ENCODE results near the gene TMEM163. TPM values are rescaled to one million over a fixed set of nuclear protein-coding genes. Genes with fewer than 3 reads are reported as not detected.

The TMEM163 gene
- total RNA-seq, 6 experiments from 2014 or later, result not detected

- H3K4me3 Mint-ChIP-seq, result no peak overlapping the region
- H3K36me3 Mint-ChIP-seq (ENCODE audit: low read depth), result peaks cover 5% of the 10 kb centered on the region; the same call in 1 of the 2 replicates
- DNase-seq, result no peak
Observed at GRCh38 chr2:134468776-134469175, 250.0 kb downstream of the TMEM163 start.

GRCh38 chr2:134468164-134468563 is 250.6 kb downstream of the TMEM163 start:
- H3K36me3 Mint-ChIP-seq (ENCODE audit: low read depth), result peaks cover 5% of the 10 kb centered on the region; the same call in 1 of the 2 replicates
- no peaks in the 10 kb centered on the region for H3K4me1 Mint-ChIP-seq (ENCODE audit: low read depth)
- TF ChIP-seq CTCF (IDR thresholded peaks at IDR 0.05), result no peak
- no peak for DNase-seq
- H3K9me3 Mint-ChIP-seq, result peaks cover 5% of the 10 kb centered on the region; the same call in 1 of the 2 replicates
- peaks cover 32% of the 10 kb centered on the region for H3K27me3 Mint-ChIP-seq (ENCODE audit: insufficient read depth)
- H3K27ac Mint-ChIP-seq, result no peak overlapping the region
- H3K4me3 Mint-ChIP-seq, result no peak overlapping the region

More at GRCh38 chr2:134468776-134469175, 250.0 kb downstream of the TMEM163 start:
- H3K27ac Mint-ChIP-seq, result no peak overlapping the region
- no peak for TF ChIP-seq CTCF (IDR thresholded peaks at IDR 0.05)
- H3K4me1 Mint-ChIP-seq (ENCODE audit: low read depth), result no peaks in the 10 kb centered on the region
- H3K9me3 Mint-ChIP-seq, result peaks cover 8% of the 10 kb centered on the region; the same call in 1 of the 2 replicates
- peaks cover 26% of the 10 kb centered on the region for H3K27me3 Mint-ChIP-seq (ENCODE audit: insufficient read depth)

GRCh38 chr2:134466141-134466540 is 252.7 kb downstream of the TMEM163 start:
- no peaks in the 10 kb centered on the region for H3K36me3 Mint-ChIP-seq (ENCODE audit: low read depth)
- no peaks in the 10 kb centered on the region for H3K9me3 Mint-ChIP-seq
- DNase-seq, result no peak
- H3K27me3 Mint-ChIP-seq (ENCODE audit: insufficient read depth), result peaks cover 41% of the 10 kb centered on the region
- no peak overlapping the region for H3K4me3 Mint-ChIP-seq
- H3K27ac Mint-ChIP-seq, result no peak overlapping the region
- H3K4me1 Mint-ChIP-seq (ENCODE audit: low read depth), result peaks cover 7% of the 10 kb centered on the region
- peak; percentile 67 for TF ChIP-seq CTCF (IDR thresholded peaks at IDR 0.05)

GRCh38 chr2:134465228-134466105 is 253.3 kb downstream of the TMEM163 start:
- Mint-ChIP-seq H3K36me3 (ENCODE audit: low read depth) (no peaks in the 10 kb centered on the region), H3K4me3 (no peak overlapping the region), H3K4me1 (ENCODE audit: low read depth) (peaks cover 8% of the 10 kb centered on the region), H3K27me3 (ENCODE audit: insufficient read depth) (peaks cover 41% of the 10 kb centered on the region), H3K27ac (no peak overlapping the region), H3K9me3 (no peaks in the 10 kb centered on the region)
- TF ChIP-seq CTCF (IDR thresholded peaks at IDR 0.05), result no peak
- DNase-seq, result no peak

- H3K9me3 Mint-ChIP-seq, result no peaks in the 10 kb centered on the region
- TF ChIP-seq CTCF (IDR thresholded peaks at IDR 0.05), result no peak
- peaks cover 39% of the 10 kb centered on the region for H3K27me3 Mint-ChIP-seq (ENCODE audit: insufficient read depth)
- peaks cover 8% of the 10 kb centered on the region for H3K4me1 Mint-ChIP-seq (ENCODE audit: low read depth)
- no peak overlapping the region for H3K27ac Mint-ChIP-seq
- DNase-seq, result no peak
- H3K36me3 Mint-ChIP-seq (ENCODE audit: low read depth), result no peaks in the 10 kb centered on the region
- H3K4me3 Mint-ChIP-seq, result no peak overlapping the region
Observed at GRCh38 chr2:134463699-134464022, 255.1 kb downstream of the TMEM163 start.

Measured in HFFc6 (cell line).